Measurements from ENCODE around the gene LENG8.

The LENG8 gene

DNA sequence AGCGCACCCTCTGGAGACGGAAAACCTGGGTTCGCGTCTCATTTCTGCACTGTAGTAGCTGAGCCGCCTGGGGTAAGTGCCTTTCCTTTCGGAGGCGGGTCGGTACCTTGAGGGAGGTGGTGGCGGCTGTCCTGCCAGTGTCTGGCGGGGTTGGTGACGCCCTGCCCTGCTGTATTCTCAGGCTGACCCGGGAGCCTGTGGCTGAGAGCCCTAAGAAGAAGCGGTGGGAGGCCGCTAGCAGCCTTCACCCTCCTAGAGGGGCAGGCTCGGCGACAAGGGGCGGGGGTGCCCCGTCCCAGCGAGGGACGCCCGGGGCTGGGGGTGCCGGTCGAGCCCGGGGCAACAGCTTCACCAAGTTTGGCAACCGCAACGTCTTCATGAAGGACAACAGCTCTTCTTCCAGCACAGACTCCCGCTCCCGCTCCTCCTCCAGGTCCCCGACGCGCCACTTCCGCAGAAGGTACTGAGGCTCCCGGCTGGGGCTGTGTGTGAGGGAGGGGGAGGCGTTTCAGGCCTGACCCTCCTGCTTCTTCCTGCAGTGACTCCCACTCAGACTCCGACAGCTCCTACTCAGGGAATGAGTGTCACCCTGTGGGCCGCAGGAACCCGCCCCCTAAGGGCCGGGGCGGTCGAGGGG lies 6.9 kb downstream of the LENG8 start:
- in situ Hi-C loops (cut with HindIII; ENCODE audit: low sequenced_read_pairs), result no loop called here
- DNase-seq (ENCODE audit: low read depth, low spot score), result no peak
- no peak for TF ChIP-seq CTCF (IDR thresholded peaks at IDR 0.05; ENCODE audit: low read depth, low read length)
- no peak overlapping the region for H3K4me3 ChIP-seq (ENCODE audit: low read depth, low read length)

GRCh38 chr19:54456423-54457373 lies 7.7 kb downstream of the LENG8 start:
- in situ Hi-C loops (cut with HindIII; ENCODE audit: low sequenced_read_pairs), result no loop called here
- TF ChIP-seq CTCF (IDR thresholded peaks at IDR 0.05; ENCODE audit: low read depth, low read length), result no peak
- DNase-seq (ENCODE audit: low read depth, low spot score), result no peak
- H3K4me3 ChIP-seq (ENCODE audit: low read depth, low read length), result no peak overlapping the region

DNA sequence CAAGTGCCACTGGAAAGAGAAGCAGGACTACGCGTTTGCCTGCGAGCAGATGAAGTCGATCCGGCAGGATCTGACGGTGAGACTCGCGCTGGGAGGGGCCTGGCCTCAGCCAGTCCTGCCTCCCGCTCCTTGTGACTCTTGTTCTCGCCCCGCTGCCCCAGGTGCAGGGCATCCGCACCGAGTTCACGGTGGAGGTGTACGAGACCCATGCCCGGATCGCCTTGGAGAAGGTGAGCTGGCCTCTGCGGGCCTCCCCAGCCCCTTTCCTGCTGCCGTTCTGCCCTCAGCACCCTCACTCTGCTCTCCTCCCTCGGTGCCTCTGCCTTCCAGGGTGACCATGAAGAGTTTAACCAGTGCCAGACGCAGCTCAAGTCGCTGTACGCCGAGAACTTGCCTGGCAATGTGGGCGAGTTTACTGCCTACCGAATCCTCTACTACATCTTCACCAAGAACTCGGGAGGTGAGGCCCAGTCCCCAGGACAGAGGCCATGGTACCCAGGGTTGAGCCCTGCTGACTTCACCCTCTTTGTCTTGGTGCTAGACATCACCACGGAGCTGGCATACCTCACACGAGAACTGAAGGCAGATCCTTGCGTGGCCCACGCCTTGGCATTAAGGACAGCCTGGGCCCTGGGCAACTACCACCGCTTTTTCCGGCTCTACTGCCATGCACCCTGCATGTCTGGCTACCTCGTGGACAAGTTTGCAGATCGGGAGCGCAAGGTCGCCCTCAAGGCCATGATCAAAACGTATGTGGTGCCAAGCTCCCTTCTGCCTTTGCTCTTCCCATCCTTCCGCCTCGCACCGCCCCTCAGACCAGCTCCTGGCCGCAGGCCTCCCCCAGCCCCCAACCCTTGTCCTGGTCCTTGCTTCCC lies 9.0 kb downstream of the LENG8 start:
- DNase-seq (ENCODE audit: low read depth, low spot score), result no peak
- in situ Hi-C loops (cut with HindIII; ENCODE audit: low sequenced_read_pairs), result no loop called here
- no peak for TF ChIP-seq CTCF (IDR thresholded peaks at IDR 0.05; ENCODE audit: low read depth, low read length)
- no peak overlapping the region for H3K4me3 ChIP-seq (ENCODE audit: low read depth, low read length)

GRCh38 chr19:54458648-54459281 lies 9.8 kb downstream of the LENG8 start:
- no peak for TF ChIP-seq CTCF (IDR thresholded peaks at IDR 0.05; ENCODE audit: low read depth, low read length)
- DNase-seq (ENCODE audit: low read depth, low spot score), result no peak
- in situ Hi-C loops (cut with HindIII; ENCODE audit: low sequenced_read_pairs), result no loop called here
- H3K4me3 ChIP-seq (ENCODE audit: low read depth, low read length), result no peak overlapping the region

DNA sequence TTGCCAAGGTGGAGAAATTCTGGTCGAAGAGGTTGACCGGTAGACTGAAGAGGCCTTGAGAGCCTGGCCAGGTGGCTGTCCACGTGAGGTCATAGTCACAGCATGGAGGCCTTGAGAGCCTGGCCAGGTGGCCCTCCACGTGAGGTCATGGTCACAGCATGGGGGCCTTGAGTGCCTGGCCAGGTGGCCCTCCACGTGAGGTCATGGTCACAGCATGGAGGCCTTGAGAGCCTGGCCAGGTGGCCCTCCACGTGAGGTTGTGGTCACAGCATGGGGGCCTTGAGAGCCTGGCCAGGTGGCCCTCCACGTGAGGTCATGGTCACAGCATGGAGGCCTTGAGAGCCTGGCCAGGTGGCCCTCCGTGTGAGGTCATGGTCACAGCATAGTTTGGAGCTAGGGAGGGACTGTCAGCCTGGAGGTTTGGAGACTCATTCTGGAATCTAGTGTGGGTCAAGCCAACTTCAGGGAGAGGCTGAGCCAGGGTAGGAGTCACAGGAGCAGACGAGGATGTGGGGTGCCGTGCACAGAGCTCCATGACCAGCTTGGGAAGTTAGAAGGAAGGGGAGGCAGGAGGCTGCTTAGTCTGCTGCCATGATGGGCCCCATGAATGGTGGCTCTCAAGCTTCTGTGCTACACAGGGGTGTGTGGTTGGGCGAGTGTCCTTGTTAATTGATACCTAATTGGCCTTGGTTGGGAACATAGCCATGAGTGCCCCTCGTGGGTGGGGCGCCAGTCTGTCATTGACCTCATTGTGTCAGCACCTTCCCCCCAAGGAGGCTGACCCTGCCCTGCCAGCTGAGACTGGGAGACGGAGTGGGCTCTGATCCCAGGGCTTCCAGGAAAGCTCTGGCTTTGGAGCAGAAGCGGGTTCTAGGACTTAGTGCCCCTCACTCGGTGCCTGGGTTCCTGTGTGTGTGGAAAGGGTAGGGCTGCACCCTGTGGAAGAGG lies 10.6 kb downstream of the LENG8 start:
- no peak overlapping the region for H3K4me3 ChIP-seq (ENCODE audit: low read depth, low read length)
- TF ChIP-seq CTCF (IDR thresholded peaks at IDR 0.05; ENCODE audit: low read depth, low read length), result no peak
- in situ Hi-C loops (cut with HindIII; ENCODE audit: low sequenced_read_pairs), result no loop called here
- no peak for DNase-seq (ENCODE audit: low read depth, low spot score)
